Subcutaneous adipose tissue (tissue), 4 donors: ENCODE results near the gene TBL3. TPM values are rescaled to one million over a fixed set of nuclear protein-coding genes. Genes with fewer than 3 reads are reported as not detected.

Source experiments
- total RNA-seq, 4 donors: library from RNA; depleted of rRNA; stranded (reverse); fragments of >200 nt; gene quantifications; one replicate each; pipeline ENCODE4 v1.1.0, GENCODE V29; 2016
- TF ChIP-seq, protein P1 (sequence below): fragments of 450-650 bp; IDR thresholded peaks from one replicate; pipeline ENCODE4 v1.5.1; 2016; ENCODE audit warnings: low read depth, mild to moderate bottlenecking, control low read depth, antibody characterized with exemption, moderate library complexity

Gene TBL3
- total RNA-seq, 4 donors from 2014 or later = 20.9 to 30.6 (median 26.6) TPM

DNA sequence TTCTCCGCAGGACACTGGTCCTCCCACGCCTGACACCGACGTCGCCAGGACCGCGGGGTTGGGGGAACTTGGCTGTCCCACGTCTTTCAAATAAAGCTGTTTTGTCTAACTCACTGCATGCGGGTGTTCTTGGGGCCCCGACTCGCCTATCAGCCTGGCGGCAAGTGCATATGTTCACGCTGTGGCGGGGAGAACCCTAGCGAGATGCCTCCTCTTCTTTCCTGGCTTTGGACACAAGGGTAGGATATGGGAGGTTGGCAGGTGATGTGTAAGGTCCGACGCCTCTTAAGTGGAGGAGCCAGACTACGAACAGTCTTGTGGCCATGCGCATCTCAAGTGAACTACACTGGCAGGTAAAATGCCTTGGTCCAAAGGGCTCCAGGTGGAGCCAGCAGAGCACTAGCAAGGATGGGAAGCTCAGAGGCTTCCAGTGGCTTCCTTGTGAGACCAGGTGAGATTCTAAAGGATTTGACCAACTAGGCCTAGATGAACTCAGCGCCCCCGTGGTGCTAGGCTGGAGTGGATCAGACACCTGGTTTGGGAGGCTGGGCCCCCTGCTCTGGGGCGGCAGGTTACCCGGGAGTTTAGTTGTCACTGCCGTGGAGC lies 6.4 kb upstream of the TBL3 start:
- TF ChIP-seq, protein P1, sequence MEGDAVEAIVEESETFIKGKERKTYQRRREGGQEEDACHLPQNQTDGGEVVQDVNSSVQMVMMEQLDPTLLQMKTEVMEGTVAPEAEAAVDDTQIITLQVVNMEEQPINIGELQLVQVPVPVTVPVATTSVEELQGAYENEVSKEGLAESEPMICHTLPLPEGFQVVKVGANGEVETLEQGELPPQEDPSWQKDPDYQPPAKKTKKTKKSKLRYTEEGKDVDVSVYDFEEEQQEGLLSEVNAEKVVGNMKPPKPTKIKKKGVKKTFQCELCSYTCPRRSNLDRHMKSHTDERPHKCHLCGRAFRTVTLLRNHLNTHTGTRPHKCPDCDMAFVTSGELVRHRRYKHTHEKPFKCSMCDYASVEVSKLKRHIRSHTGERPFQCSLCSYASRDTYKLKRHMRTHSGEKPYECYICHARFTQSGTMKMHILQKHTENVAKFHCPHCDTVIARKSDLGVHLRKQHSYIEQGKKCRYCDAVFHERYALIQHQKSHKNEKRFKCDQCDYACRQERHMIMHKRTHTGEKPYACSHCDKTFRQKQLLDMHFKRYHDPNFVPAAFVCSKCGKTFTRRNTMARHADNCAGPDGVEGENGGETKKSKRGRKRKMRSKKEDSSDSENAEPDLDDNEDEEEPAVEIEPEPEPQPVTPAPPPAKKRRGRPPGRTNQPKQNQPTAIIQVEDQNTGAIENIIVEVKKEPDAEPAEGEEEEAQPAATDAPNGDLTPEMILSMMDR = no peak

GRCh38 chr16:1966460-1966859 lies 5.4 kb upstream of the TBL3 start, which contains the start of gene RNF151:
RNF151 (plus strand) TSS chr16:1966856; CDS start chr16:1966882, 26 bp downstream.
- TF ChIP-seq, protein P1 = no peak

- TF ChIP-seq, protein P1 = no peak
Observed at GRCh38 chr16:1968146-1968953, 3.5 kb upstream of the TBL3 start.

DNA sequence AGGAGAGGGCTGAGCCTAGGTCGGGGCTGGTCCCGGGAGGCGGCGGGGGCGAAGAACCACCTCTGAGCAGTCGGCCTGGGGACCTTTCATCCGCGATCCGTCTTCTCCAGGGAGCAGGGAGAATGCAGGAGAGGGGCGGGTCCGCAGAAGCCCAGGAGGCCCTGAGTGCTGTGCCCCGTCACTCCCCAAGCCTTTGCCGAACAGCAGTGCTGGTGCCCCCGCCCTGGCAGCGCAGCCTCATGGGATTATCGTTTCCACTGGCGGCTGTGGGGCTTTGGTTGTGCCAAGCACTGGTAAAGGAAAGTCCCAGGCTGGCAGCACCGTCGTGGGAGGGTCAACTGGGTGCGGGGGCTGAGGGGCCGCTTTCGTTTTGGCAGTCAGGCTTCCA lies 631 bp downstream of the TBL3 start:
- TF ChIP-seq, protein P1 = no peak

- TF ChIP-seq, protein P1 = no peak
Observed at GRCh38 chr16:1973461-1974156, 1.8 kb downstream of the TBL3 start.

- TF ChIP-seq, protein P1 = no peak
Observed at GRCh38 chr16:1974157-1975070, 2.6 kb downstream of the TBL3 start.
